HFFc6 (cell line): ENCODE results near the gene HUWE1. TPM values are rescaled to one million over a fixed set of nuclear protein-coding genes. Genes with fewer than 3 reads are reported as not detected.
A peak's percentile ranks its signal among the peaks of the same experiment; 100 is the strongest.

Source experiments
- DNase-seq: peaks from one replicate; pipeline ENCODE4 v3.0.0-alpha.2; 2018
- H3K27ac Mint-ChIP-seq: 2 replicates; pipeline ENCODE4 v1.8.0; 2020; ENCODE audit warnings: mild to moderate bottlenecking, mixed read lengths
- H3K27me3 Mint-ChIP-seq: 2 replicates; pipeline ENCODE4 v1.8.0; 2021; ENCODE audit warnings: mild to moderate bottlenecking, moderate library complexity, mixed read lengths; ENCODE audit not compliant: insufficient read depth
- H3K36me3 Mint-ChIP-seq: 2 replicates; pipeline ENCODE4 v1.8.0; 2021; ENCODE audit warnings: low read depth, mixed read lengths
- H3K4me1 Mint-ChIP-seq: 2 replicates; pipeline ENCODE4 v1.8.0; 2020; ENCODE audit warnings: low read depth, mixed read lengths
- H3K4me3 Mint-ChIP-seq: 2 replicates; pipeline ENCODE4 v1.8.0; 2020; ENCODE audit warnings: mild to moderate bottlenecking, moderate library complexity, mixed read lengths
- H3K9me3 Mint-ChIP-seq: 2 replicates; pipeline ENCODE4 v1.8.0; 2020; ENCODE audit warnings: mild to moderate bottlenecking, mixed read lengths
- CTCF ChIP-seq: fragments of 200-600 bp; sonication (generic); IDR thresholded peaks from 2 replicates; pipeline ENCODE4 v1.5.0; 2021; ENCODE audit warnings: antibody characterized with exemption, mild to moderate bottlenecking
- total RNA-seq, 6 experiments: library from RNA; stranded (reverse); fragmentation: NEBNext Ultra II Directional; extraction: Animal tissue kit (Norgen Biotek cat#: 25700); gene quantifications; 2 replicates in 1 of 6; 3 replicates in 5 of 6; pipeline ENCODE4 v1.2.3, GENCODE V29; 2021

The HUWE1 gene
- total RNA-seq, 6 experiments from 2014 or later, result 128 to 199 (median 146) TPM

- no peak for DNase-seq
- no peaks in the 10 kb centered on the region for H3K9me3 Mint-ChIP-seq
- no peak overlapping the region for H3K4me3 Mint-ChIP-seq
- H3K27me3 Mint-ChIP-seq, result peaks cover 4% of the 10 kb centered on the region
- peaks cover 24% of the 10 kb centered on the region for H3K4me1 Mint-ChIP-seq
- peak overlapping the region; percentile 54 for H3K27ac Mint-ChIP-seq
- TF ChIP-seq CTCF, result no peak
- no peaks in the 10 kb centered on the region for H3K36me3 Mint-ChIP-seq
Measured at GRCh38 chrX:53715346-53715924, 28.9 kb upstream of the HUWE1 start.

DNA sequence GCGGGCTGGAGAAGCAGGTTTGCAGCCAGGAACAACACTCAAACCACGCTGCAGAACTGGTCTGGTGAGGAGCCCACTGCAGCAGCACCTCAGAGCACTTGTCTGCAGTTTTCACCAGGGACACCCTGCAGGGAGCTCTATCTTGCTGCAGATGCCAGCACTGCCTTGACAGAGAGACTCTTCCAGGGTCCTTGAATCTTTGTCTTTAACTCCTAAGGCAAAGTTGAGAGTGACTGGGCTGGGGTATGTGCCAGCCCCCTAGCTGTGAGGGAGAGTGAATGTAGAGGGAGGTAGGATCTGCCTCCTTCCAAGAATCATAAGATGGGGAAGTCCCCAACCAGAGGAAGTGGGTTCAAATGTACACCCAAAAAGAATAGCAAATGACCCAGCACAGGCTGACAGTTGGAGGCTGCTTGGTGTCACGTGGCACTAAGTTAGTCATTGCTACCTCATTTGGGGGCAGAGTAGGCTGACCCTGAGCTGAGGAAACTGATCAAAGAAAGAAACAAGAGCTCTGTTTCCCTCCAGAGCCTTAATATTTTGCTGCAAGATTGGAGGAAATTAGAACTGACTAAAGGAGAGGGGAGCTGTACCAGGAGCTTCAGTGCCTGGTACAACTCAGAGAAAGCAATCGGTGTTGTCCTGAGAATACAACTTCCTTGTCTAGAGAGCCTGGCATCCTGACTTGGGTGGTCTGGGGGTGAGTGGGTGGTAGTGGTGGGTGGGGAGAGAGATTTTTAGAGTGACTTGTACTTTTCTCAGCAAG, 28.2 kb upstream of the HUWE1 start:
- no peaks in the 10 kb centered on the region for H3K9me3 Mint-ChIP-seq
- peaks cover 4% of the 10 kb centered on the region for H3K27me3 Mint-ChIP-seq
- no peaks in the 10 kb centered on the region for H3K36me3 Mint-ChIP-seq
- H3K4me3 Mint-ChIP-seq, result peak overlapping the region; percentile 9; the same call in 1 of the 2 replicates
- no peak for TF ChIP-seq CTCF
- H3K27ac Mint-ChIP-seq, result peak overlapping the region; percentile 54
- peaks cover 24% of the 10 kb centered on the region for H3K4me1 Mint-ChIP-seq
- no peak for DNase-seq

DNA sequence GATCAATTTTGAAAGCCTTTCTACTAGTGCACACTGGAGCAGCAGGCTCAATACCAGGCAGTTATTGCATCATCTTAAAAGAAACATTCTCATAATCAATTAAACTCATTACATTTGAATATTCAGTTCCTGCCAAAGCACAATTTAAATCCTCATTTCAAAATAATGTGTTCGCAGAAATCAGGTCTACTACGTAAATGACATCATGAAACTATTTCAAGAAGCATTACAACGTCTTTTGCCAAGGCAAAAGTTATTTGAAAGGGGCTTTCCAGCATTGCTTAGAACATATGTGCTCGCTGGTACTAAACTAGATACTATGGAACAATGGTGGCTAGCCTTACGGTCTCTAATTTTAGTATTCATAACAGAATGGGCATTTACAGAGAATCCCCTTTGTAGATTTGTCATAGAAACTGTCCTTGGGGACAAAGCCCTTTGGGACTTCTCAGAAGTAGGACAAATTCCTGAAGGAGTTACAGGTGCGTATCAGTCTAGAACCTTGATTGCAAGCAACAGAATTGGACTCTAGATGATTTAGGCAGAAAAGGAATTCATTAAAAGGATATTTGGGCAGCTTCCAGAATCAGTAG, 27.6 kb upstream of the HUWE1 start:
- no peaks in the 10 kb centered on the region for H3K36me3 Mint-ChIP-seq
- no peak for TF ChIP-seq CTCF
- peaks cover 4% of the 10 kb centered on the region for H3K27me3 Mint-ChIP-seq
- peaks cover 24% of the 10 kb centered on the region for H3K4me1 Mint-ChIP-seq
- H3K9me3 Mint-ChIP-seq, result no peaks in the 10 kb centered on the region
- no peak for DNase-seq
- H3K4me3 Mint-ChIP-seq, result no peak overlapping the region
- no peak overlapping the region for H3K27ac Mint-ChIP-seq

GRCh38 chrX:53711436-53711835, 24.9 kb upstream of the HUWE1 start:
- Mint-ChIP-seq H3K27me3 (peaks cover 4% of the 10 kb centered on the region), H3K4me3 (no peak overlapping the region), H3K36me3 (no peaks in the 10 kb centered on the region), H3K4me1 (peaks cover 18% of the 10 kb centered on the region), H3K27ac (no peak overlapping the region), H3K9me3 (no peaks in the 10 kb centered on the region)
- DNase-seq, result no peak
- no peak for TF ChIP-seq CTCF

DNA sequence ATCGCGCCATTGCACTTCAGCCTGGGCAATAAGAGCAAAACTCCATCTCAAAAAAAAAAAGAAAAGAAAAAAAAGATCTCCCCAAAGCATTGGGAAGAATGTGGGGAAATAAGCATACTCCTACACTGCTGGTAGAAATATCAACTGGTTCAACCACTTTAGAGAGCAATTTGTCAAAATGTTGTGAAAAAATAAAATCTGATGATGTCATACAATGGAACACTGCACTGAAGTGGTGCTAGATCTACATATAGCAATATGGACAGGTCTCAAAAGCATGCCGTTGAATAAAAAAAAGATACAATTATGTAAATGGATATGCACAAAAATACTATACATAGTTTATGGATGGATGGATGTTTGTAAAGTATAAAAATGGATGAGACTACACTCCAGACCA, 18.3 kb upstream of the HUWE1 start:
- no peaks in the 10 kb centered on the region for H3K36me3 Mint-ChIP-seq
- no peak for DNase-seq
- no peak overlapping the region for H3K4me3 Mint-ChIP-seq
- no peak overlapping the region for H3K27ac Mint-ChIP-seq
- H3K9me3 Mint-ChIP-seq, result no peaks in the 10 kb centered on the region
- peaks cover 3% of the 10 kb centered on the region; the same call in 1 of the 2 replicates for H3K27me3 Mint-ChIP-seq
- H3K4me1 Mint-ChIP-seq, result no peaks in the 10 kb centered on the region
- TF ChIP-seq CTCF, result no peak
